ENCODE measurements around the gene ERG.

The ERG gene

DNA sequence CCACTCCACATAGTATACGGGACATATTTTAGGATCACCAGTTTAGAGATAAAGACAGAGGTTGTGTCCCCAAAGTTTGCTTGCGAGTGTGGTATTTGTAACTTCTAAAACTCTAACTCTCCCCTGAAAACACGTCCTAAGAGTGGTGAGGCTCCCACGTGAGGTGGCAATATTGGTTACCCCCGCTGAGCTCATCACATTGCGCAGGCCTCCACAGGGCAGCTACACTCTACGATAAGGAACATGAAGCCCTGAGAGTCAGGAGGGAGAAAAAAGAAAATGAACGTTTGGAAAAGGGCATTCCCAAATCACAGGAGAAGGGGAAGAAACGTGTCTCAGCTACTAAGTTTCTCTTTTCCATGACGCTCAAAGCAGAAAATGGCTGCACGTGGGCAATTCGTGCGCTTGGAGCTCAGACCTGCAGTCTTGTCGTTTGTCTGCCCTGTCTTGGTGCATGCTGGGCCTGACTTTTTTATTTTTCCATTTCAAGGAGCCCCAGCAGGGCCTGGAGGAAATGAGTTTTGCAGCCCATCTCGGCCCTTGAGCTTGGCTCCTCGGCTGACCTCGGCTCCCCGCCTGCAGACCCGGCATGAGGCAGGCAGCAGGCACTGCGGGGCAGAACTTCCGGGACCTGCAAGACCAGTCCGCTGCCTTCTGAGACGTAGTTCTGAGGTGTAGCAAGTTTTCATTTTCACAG, 25.7 kb downstream of the ERG start:
- DNase-seq: no peak

DNA sequence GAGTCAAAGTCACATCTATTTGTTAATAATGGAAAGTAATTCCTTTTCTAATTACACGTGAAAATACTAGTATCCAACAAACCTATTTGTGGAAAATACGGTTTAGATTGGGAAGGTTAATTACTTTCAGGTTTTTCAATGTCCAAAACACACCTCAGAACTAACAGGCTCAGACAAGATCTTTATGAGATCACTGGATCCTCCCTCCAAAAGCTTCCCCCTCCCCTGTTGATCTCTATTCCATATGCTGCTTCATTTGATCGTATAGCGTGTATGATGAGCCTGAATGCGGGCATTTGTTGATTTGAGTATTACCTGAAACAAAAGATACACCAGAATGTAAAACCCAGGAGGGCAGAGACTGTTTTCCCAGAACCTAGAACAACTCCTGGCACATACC, 26.5 kb downstream of the ERG start:
- no peak for DNase-seq

DNA sequence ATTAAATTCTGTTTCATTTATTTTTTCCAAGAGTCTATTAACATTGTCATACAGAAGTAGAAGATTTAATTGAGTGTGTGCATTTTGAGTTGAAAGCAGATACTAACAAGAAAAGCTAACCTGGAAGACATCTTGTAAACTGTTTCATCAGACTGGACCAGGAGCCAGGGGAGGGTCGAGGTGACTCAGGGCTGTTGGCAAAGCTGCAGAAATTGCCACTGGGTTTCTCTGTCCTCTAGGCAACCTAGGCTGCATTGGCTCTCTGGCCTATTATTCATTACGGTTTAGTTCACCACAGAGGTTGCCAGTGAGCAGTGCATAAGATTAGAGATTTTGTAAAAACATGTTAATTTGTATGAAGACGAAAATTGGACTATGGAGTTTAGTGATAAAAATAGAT, 27.5 kb downstream of the ERG start:
- no peak for DNase-seq

DNA sequence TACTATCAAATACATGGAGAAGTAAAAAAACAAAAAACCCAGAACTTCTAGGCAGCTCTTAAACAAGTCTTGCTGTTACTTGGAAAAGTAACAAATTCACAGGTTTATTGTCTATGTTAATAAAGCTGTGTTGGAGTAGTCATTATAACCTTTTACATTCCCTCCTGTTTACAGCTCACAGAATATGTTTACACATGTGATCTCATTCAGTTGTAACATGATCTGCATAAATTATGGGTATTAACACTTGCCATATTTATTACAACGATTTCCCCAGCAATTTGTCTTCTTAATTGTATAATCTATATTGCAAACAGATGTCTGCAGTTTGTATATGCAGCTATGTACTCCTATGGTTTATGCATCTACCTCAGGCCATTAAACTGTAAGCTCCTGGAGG, 28.6 kb downstream of the ERG start:
- no peak for DNase-seq

DNA sequence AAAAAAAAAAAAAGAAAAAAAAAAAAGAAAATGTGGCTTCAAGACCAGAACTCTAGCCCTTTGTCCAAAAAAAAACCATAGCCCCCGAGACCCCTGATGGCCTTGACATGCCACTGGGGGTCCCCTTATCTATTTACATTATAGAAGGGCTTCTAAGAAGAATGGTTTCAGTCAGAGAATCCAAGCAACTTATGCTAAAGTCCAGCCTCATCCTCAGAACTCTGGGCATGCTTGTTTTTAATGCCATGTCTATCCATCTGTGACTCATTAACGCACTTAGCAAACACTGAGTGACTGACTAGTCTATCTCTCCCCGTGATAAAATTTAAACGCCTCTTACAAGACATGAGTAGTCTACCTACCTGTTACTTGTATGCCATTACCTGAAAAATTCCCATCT, 29.3 kb downstream of the ERG start:
- no peak for DNase-seq

DNA sequence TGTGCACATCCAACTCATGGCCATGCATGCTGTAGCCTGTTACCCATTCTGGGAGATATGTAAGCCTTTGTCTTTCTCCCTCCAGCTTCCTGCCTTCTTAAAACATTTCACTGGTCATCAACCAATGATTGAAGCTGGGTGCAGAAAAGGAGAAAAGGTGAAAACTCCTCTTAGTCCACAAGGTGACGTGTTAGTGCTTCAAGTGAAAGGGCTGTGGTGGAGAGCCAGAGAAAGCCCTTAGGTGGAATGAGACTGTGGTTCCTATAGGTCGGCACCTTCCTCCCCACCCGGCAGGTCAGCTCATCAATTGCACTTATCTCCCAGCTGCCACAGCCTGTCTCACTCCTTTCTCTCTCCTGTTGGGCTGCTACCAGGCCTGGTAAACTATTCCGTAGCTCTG, 30.4 kb downstream of the ERG start:
- DNase-seq: no peak

DNA sequence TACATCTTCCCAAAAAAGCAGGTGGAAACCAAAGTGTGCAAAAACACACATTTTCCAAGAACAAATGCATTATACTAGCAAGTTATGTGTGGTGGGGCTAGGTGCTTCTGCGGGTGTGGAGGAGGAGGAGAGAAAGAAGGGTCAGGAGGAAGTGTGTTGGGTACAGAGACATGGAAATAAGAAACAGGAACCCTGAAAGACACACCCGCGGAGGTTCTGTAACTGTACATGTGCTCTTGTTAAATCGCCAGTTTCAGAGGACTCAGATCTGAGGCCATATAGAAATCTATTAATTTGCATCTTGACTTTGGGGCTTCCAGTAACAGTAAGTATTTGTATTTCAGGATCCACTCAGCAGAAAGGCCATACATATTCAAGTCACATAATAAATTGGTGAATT, 30.9 kb downstream of the ERG start:
- no peak for DNase-seq

DNA sequence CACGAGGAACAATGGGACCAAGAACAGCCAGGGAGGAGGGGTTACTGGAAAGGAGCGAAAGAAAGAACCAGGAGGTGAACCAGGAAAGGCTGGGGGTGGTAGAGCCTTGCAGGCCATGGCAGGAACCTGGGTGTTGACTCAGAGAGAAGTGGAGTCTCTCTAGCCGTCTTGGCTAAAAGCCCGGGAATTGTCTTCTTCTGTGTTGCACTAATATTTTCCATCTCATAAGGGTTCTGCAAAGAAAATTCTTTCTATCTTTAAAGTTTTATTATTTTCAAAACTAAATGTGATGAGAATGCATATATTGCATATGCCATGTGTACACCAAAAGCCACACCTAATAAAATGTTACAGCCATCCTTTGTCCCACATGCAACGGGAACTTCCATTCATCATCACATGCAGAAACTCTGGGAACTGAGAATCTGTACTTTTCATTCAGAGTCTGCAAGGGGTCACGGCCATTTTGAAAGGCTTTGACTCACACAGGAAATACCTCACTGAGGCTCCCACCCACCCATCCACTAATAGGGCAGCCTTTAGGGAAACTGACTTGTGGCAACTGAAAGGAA, 38.0 kb downstream of the ERG start:
- DNase-seq: no peak

DNA sequence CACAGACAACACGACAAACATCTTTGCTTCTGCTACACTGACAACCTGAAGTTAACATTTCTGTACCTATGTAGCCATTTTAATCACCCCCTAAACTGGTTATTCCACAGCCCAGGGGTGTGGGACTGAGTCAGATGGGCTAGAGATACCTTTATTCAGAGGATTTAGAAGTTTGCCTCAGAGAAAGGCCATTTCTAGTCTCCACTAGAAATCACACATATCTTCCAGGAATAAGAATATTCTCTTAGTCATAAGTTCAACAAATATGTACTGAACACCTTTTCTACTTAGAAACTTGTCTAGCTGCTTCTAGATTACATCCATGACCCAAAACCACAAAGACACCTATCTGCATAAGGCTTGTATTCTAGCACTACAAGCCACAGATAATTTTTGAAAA, 38.8 kb downstream of the ERG start:
- no peak for DNase-seq

DNA sequence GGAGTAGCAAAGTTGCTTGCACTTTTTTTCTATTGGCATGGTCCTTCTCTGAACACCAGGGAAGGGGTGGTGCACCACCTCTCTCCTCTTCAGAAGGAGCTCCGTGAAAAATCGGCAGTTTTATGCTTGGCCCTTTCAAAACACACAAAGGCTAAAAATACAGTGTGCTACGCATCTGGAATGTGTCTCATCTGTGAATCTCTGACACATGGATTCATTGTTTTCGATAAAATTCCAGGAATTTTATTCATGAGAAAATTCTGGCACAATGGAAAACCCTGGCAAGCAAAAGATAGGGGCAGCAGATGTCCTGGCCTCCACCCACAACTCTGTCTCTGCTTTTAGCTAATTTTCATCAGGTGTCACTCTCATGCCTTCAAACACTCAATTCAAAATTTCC, 42.9 kb downstream of the ERG start:
- no peak for DNase-seq

DNA sequence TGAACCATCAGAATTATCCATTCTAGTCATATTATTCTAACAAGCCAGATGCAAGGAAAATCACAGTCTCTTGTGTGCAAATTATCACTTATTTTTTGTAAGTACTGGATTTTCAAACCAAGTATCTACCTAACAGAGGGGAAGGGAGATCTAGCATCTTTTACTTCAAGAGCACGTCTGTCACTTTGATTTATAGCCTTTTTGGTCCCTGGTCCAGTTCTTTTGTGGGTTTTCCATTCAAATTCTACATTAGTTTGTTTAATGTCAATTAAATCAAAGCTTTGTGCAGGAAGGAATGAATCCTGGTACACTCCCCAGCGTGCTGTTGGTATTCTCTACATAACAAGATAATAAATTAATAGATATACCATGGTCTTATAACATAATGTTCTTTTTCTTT, 43.6 kb downstream of the ERG start:
- no peak for DNase-seq

DNA sequence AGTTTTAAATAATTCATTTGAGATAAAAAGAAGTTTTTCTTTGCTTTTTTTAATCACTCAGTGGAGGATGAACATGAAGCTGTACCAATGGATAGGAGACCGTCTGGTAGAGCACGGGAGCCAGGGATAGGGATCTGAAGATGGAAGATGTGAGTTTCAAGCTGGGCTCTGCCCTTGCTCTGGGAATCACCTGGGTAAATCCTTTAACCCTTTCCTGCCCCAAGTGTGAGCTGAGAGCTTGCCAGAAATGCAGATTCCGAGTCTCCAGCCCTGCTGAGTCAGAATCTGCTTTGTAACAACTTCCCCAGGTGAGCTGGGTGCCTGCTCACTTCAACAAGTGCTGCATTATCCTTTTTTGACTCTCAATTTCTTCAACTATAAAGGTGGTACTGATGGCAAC, 44.1 kb downstream of the ERG start:
- no peak for DNase-seq

DNA sequence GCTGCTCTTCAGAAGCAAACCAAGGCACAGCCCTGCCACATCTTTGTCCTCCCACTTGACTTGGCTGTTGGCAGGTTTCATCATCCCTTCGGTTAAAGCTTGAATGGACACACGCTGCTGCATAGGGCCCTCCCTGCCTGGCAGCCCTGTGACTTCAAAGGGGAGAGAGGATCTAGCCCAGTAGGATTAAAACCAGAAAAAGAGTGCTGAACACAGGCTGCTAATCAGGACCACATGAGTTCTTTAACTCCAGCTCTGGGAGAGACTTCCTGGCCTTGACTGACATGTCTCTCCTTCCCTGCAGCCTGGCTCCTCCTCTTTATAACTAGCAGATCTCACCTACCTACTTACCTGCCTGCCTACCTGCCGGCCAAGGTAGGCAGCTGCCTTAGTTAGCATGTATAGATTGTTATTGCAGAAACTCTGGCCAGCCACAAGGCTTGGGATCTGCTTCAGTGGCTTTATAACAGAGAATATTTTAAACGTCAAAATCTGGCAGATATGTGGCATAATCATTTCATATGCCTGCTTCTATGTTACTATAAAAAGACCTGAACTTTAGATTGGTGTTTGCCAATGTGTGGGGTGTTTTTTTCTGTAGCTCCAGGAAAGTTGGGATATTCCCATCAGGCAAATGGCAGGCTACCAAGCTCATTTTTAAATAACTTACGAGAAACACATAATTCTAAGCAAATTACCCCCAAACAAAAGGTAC, 49.4 kb downstream of the ERG start:
- DNase-seq: no peak

DNA sequence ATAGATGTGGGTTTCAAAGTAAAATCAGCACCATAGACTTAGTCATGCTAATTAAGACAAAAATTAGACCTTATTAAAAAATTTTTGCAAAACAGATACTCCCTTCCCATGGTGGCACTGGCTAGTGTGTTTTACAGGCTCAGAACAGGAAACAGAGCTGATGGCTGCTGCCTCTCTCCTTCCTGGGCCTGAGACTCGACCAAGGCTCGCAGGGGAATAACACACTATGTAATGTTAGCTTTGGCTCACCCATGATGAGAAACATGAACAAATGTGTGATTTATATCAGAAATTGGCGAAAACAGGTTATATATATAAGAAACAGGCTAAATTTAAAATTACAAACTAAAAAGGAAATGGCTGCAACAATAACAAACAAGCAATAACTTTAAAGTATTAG, 50.7 kb downstream of the ERG start:
- DNase-seq: no peak

DNA sequence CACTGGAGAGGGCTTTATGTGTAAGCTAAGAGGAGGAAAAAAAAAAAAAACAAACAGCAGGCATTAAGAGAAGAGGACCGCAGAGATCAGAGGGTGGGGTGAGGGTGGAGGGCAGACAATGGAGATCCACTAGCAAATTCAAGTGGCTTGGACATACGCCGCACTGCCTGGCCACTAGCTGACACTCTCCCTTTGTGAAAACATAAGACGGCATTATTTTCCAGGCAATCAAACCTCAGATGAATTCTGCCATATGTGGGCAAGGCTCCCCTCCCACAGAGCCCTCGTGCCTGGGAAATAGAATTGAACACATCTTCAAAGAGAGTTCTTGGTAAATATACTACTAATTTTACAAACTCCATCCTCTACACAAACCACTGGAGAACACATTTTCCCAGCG, 53.6 kb downstream of the ERG start:
- DNase-seq: no peak

DNA sequence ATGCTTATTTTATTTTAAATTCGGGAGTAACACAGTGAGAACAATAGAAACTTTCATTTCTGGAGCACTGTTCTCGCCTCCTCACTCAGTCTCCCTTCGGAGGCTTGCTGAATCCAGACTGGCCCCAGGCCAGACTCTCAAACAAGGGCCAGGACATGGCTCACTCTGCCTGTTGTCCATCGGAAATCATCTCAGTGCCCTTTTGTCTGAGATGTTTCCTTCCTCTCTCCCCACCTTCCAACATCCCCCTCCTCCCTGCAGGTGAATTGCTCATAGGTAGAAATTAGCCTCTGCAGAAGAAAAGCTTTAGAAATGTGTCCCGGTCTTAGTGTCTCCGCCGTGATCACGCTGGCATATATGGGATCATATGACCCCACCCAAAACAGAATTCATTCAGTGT, 55.2 kb downstream of the ERG start:
- DNase-seq: no peak

DNA sequence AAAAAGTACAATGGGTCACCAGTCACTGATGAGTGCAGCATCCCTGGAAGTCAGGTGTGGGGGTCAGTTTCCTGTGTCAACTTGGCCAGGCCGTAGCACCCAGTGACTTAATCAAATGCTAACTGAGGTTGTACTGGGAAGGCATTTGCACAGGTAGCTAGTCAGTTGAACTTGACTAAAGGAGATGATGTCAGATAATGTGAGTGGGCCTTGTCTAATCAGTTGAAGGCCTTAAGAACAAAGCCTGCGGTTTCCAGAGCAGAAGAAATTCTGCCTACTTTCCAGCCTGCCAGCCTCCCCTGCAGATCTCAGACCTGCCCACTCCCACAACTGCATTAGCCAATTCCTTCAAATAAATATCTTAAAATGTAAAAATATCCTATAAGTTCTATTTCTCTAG, 57.1 kb downstream of the ERG start:
- DNase-seq: no peak

DNA sequence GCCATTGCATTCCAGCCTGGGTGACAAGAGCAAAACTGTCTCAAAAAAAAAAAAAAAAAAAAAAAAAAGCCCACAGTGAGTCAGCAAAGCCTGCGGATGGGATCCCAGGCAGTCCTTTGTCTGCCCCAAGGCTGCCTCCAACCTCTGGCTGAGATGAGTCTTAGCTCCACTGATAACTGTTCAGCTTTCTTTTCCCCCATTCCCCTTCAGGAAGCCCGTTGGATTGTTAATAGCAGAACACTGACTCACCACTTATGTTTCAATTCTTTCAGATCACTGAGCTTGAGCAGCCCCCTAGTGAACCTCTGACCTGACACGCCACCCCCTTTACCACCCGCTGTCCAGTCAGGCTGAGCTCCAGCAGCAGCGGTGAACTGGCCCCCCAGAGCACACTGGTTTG, 57.5 kb downstream of the ERG start:
- no peak for DNase-seq

DNA sequence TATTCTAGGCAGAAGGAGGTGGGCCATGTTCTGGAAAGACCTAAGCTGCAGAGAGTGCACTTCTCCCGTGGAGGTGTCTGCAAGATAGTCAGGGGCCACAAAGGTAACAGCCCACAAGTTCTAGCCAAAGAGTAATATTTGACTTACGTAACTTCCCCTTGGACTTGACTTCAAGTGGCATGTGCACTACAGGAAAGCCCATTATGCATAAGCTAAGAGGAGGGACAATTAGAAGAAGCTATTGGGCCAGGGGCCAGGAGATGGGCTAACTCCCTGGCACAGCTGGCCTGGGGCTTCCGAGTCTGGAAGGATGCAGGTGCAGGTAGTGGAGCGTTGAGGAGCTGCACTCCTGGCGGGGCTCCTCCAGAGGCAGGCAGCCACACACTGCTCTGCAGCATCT, 58.3 kb downstream of the ERG start:
- no peak for DNase-seq

DNA sequence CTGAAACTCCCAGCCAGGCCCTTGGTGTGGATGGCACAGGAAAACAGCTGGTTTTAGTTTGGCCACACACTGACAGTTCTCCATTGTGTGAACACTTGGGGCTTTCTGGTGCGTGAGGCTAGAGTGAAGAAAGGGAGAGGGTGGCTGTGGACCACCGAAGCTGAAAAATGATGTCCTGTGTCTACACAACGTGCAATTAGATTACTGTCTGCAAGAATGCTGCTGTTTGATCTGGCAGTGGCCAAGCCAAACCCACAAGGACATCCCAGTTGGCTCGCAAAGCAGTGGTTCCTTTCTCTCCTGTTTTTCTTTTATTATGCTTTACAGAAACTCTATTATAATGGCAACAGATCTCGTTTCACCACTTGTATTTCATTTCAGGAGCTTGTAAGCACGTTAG, 58.9 kb downstream of the ERG start:
- DNase-seq: peak; percentile 53

DNA sequence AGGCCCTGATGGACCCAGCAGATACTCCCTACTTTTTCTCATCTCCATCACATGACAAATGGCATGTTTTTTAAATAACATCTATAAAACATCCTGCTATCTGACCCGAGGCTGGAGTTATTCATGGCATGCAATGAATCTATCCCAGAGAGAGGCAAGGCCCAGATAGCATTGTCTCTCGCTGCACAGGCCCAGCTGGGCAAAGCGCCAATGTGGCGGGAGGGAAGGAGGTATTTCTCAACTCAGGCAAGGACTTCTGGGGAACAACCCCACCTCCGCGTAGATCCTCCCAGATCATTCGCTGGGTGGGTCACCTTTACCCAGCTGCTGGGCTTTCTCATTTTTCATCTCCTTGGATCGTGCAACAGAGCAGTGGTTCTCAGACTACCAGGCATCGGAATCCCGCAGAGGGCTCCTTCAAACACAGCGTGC, 59.8 kb downstream of the ERG start:
- DNase-seq: no peak

DNA sequence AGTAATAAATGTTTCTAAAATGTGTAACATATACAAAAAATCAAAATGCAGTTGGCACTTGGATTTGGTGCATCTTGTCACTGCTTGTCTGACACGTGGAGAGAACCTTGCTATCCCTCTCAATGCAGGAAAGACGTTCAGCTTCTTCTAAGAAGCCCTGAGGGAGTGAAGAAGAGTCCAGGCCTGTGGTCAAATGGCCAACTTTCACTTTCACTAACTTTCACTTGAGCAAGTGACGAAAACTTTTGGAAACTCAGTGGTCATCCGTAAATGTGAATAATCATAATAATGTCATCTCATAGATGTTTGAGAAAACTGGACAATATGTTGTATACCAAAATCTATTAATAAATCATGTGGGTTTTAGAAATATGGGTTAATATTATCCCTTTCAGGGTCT, 61.9 kb downstream of the ERG start:
- no peak for DNase-seq

DNA sequence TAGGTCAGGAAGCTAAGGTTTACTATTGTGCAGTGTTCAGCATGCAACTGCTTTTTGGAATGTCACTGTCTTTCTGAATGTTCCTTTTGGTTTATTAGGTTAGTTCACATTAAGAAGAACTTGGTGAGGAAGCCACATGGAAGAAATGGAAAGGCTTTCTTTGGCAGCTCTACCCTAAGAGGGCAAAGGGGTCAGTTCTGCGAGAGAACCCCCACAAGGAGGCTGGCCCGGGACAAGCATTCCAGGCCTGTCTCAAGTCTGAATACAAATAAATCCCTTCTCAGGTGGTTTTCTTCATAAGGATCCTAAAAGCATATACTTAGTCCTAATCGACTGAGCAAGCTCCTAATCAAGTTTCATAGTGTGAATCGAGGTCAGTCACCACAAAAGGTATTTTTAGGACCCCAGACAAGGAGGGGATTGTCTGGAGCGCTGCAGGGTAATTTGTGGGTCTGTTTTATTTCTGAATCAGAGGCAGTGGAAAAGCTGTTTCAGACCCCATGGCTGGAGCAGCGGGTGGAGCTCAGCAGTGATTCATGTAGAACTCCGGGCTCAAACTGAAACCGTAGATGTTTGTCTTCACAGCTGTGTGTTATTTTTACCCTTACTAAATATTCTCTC, 63.3 kb downstream of the ERG start:
- peak; percentile 69 for DNase-seq

DNA sequence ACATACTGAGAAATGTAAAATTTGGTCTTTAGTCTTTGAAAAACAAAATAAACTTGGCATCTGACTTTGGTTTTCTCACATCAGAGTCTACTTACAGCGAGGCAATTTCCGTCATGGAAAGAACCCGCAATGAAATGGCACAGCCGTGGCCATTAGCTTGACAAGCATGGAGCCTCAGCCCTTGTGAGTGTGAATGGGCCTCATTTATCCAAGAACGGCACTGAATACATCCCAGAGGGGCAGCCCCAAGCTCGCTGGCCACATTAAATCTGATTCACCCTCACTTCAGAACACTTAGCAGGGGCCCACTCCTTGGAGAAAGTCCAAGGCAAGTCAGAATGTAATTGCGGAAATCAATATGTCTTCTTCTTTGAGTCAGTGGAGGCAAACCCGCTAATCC, 64.8 kb downstream of the ERG start:
- peak; percentile 41 for DNase-seq
